KG1 (cell line): ENCODE results near the gene SYMPK.

Experiments
- DNase-seq: peaks from one replicate; lab custom pipeline; 2025; lab: John Stamatoyannopoulos, UW

The SYMPK gene

GRCh38 chr19:45825263-45825605, 37.7 kb downstream of the SYMPK start:
- DNase-seq = no peak

GRCh38 chr19:45824531-45825262, 38.2 kb downstream of the SYMPK start:
- DNase-seq = no peak

GRCh38 chr19:45824041-45824471, 38.9 kb downstream of the SYMPK start:
- no peak for DNase-seq

- no peak for DNase-seq
Measured at GRCh38 chr19:45823182-45823581, 39.8 kb downstream of the SYMPK start.

- no peak for DNase-seq
Measured at GRCh38 chr19:45822716-45823115, 40.2 kb downstream of the SYMPK start.

- DNase-seq = no peak
Measured at GRCh38 chr19:45821570-45821969, 41.4 kb downstream of the SYMPK start.

- DNase-seq = no peak
Measured at GRCh38 chr19:45821103-45821521, 41.8 kb downstream of the SYMPK start.

GRCh38 chr19:45820413-45821102, 42.4 kb downstream of the SYMPK start:
- no peak for DNase-seq

GRCh38 chr19:45819769-45820168, 43.2 kb downstream of the SYMPK start:
- no peak for DNase-seq

GRCh38 chr19:45817725-45818301, 45.1 kb downstream of the SYMPK start:
- no peak for DNase-seq

GRCh38 chr19:45817010-45817724, 45.8 kb downstream of the SYMPK start:
- peak; percentile 95 for DNase-seq

GRCh38 chr19:45816236-45817009, 46.5 kb downstream of the SYMPK start:
- no peak for DNase-seq

GRCh38 chr19:45815481-45816216, 47.3 kb downstream of the SYMPK start:
- no peak for DNase-seq

- no peak for DNase-seq
Measured at GRCh38 chr19:45814851-45815480, 48.0 kb downstream of the SYMPK start, which contains the start of gene RSPH6A. Gene RSPH6A, minus strand, starts transcription at chr19:45815308. Its CDS starts 132 bp downstream, at chr19:45815176.

GRCh38 chr19:45814166-45814780, 48.7 kb downstream of the SYMPK start:
- no peak for DNase-seq

GRCh38 chr19:45812297-45812696, 50.6 kb downstream of the SYMPK start:
- no peak for DNase-seq

GRCh38 chr19:45809643-45810159, 53.2 kb downstream of the SYMPK start:
- peak; percentile 26 for DNase-seq

GRCh38 chr19:45805719-45806118, 57.2 kb downstream of the SYMPK start:
- no peak for DNase-seq

- no peak for DNase-seq
Measured at GRCh38 chr19:45804959-45805230, 58.1 kb downstream of the SYMPK start.
